LNCaP clone FGC (cell line): Measurements from ENCODE around the gene ST6GALNAC1.

Source experiments
- DNase-seq: peaks from one replicate; pipeline ENCODE4 v3.0.0-alpha.2; 2011; ENCODE audit warnings: low read depth
- H3K4me3 ChIP-seq: 2 replicates; pipeline ENCODE4 v1.5.1; 2011; ENCODE audit warnings: mild to moderate bottlenecking, low read depth, low read length, control low read depth
- TF ChIP-seq, protein P1 (sequence below): IDR thresholded peaks from 2 replicates; pipeline ENCODE4 v1.5.1; 2012; ENCODE audit warnings: mild to moderate bottlenecking; ENCODE audit not compliant: control insufficient read depth, insufficient read depth; ENCODE audit errors: extremely low read depth

Gene ST6GALNAC1

DNA sequence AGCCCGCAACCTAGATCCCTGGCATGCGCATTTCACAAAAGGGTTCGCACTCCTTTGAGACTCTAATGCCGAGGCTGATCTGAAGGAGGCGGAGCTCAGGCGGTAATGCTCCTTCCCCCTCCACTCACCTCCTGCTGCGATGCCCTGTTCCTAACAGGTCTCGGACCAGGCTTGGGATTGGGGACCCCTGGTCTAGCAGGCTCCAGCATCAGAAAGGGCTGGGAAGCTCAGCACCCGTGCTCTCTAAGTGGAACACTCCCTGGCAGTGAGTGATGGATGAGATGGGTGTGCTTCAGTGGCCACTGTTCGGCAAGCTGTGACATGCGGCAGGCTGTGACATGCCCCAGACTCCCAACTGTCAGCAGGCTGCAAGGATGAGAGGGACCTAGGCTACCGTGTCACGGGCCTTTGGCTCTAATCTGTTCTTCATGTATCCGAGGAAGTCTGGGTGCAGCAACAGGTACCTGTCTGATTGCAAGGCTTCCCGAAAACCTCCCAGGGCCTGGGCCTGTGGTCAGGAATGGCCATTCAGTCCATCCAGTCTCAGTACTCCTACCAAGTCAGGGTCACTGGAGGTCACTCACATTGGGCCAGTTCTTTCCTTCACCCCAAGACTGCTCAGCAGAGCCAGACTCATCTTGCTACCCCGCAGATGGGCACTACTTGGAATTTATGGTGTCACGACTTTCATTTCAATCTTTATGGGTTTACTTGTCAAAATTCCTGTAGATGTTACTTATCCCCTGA, 56.6 kb downstream of the ST6GALNAC1 start:
- TF ChIP-seq, protein P1, sequence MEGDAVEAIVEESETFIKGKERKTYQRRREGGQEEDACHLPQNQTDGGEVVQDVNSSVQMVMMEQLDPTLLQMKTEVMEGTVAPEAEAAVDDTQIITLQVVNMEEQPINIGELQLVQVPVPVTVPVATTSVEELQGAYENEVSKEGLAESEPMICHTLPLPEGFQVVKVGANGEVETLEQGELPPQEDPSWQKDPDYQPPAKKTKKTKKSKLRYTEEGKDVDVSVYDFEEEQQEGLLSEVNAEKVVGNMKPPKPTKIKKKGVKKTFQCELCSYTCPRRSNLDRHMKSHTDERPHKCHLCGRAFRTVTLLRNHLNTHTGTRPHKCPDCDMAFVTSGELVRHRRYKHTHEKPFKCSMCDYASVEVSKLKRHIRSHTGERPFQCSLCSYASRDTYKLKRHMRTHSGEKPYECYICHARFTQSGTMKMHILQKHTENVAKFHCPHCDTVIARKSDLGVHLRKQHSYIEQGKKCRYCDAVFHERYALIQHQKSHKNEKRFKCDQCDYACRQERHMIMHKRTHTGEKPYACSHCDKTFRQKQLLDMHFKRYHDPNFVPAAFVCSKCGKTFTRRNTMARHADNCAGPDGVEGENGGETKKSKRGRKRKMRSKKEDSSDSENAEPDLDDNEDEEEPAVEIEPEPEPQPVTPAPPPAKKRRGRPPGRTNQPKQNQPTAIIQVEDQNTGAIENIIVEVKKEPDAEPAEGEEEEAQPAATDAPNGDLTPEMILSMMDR = no peak
- no peak overlapping the region for H3K4me3 ChIP-seq
- no peak for DNase-seq

DNA sequence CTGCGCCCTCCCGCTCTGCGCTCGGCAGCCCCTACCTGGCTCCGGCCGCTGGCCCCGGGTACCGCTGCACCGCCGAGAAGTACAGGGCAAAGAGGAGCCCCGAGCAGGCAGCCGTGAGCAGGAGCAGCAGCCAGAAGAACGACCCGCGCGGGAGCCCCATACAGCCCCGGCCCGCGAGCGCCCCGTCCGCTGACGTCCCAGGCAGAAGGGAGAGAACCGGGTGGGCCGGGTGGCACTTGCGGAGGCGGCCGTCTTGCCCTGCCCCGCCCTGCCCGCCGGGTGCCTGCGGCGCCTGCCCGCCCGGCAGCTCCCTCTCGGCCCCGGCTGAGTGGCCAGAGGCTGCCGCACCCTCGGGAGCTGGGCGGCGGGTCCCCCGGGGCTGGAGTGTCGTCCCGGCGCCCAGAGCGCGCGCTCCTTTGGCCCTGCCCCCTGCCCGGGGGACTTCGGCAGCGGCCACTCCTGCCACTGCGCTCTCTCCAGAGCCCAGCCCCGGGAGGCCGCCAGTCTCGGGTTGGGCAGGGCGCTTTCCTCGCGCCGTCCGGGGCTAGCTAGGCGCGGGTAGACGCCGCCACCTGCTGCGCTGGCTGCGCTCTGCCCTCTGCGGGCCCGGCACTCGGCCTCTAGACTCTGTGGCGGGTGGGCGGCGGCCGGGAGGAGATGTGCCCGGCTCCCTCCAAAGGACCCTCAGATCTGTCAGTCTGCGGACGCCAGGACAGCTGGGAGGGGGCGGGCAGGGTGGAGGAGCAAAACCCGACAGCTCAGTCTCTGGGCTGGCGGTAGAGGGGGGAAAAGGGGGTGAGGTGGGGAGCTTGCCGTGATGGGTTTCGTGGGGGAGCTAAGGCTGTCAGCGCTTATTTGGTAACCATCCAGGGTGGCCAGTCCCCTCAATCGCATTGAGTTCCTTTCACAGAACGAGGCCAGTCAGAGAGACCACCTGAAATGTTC, 57.6 kb downstream of the ST6GALNAC1 start, which contains the start of gene ST6GALNAC2:
Gene ST6GALNAC2 (minus strand): TSS at position 212 of the 945 bp plus-strand sequence. CDS start 52 bp downstream, at position 160.
- TF ChIP-seq, protein P1 = peak; percentile 55
- no peak for DNase-seq
- H3K4me3 ChIP-seq = peak within 1 kb of the TSS; percentile 35

GRCh38 chr17:76585033-76585648, 58.4 kb downstream of the ST6GALNAC1 start:
- DNase-seq = no peak
- H3K4me3 ChIP-seq = peak overlapping the region; percentile 35
- TF ChIP-seq, protein P1 = no peak

DNA sequence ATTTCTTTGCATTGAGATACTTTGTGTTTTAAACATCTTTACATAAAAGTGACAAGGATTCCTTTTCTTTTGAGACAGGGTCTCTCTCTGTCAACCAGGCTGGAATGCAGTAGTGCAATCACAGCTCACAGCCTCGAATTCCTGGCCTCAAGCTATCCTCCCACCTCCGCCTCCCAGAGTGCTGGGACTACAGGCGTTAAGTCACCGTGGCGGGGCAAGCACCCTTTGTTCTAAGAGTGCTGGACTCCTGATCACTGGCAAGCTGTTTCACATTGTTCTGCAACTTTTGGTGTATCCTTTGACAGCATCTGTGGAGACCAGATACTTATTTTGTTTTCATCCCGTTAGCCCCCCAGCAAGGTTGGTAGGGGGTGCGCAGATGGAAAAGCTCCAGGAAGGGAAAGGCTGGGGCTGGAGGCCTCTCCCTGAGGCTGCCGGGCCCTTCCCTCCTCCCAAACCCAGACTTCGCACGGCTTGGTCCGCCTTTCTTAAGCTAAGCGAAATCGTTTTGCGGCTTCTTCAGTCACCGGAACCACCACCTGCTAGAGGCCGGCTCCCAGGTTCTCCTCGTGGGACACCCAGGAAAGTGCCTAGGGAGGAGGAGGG, 59.0 kb downstream of the ST6GALNAC1 start:
- H3K4me3 ChIP-seq = no peak overlapping the region
- no peak for DNase-seq
- TF ChIP-seq, protein P1 = no peak

DNA sequence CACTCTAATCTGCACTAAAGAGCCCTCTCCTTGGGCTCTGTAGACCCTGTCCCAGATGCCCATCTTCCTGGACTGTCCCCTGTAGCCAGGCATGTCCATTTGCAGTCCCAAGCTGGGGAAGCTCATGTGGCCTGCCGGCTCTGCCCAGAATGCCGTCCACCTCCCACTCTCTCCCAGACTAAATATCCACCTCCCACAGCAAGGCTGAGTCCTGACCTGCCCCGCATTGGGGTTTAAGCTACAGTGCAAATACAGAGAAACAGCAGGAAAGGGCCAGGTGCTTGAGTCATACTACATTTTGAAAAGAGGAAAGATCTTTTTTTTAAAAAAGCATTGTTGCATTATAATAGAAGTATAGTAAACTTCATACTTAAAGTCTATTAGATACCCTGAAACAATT, 60.9 kb downstream of the ST6GALNAC1 start:
- no peak overlapping the region for H3K4me3 ChIP-seq
- TF ChIP-seq, protein P1 = no peak
- DNase-seq = no peak

- DNase-seq = no peak
- H3K4me3 ChIP-seq = no peak overlapping the region
- TF ChIP-seq, protein P1 = no peak
These were observed 62.0 kb downstream of the ST6GALNAC1 start for GRCh38 chr17:76581515-76581914.
